HG02678 (cell line): ENCODE results near the gene MMRN2.

ENCODE experiments used
- ATAC-seq: cut with Tn5 transposase; IDR thresholded peaks from one replicate; pipeline ENCODE4 v1.9.1; 2021; ENCODE audit warnings: mild to moderate bottlenecking, moderate library complexity; ENCODE audit not compliant: unreplicated experiment

The MMRN2 gene

DNA sequence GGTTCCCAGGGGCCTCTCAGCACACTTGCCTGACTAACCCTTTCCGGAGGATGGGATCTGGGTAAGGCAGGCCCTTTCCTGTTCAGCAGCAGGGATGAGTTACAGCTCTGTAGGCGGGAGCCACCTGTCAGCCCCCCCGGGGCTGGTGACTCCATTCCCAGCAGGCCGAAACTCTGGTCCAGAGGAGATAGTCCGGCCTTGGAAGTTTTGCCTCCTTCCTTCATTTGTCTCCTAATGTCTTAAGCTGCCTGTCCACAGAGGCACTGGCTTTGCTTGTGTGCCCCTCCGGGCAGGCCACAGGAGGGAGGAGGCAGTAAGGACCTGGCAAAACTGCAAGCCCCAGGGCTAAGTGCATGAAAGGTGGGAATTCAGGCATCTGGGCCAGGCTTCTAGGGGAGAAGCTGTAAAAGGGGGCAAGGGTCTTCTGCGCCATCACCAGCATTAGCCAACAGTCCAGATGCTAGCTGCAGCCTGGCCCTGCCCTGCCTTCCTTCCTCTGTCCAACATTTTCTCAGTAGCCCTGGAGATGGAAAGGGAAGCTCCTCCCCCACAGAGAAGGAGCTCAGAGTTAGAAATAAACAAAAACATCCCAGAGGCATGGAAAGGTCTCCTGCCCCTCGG is 12.1 kb upstream of the MMRN2 start:
- ATAC-seq, result no peak

DNA sequence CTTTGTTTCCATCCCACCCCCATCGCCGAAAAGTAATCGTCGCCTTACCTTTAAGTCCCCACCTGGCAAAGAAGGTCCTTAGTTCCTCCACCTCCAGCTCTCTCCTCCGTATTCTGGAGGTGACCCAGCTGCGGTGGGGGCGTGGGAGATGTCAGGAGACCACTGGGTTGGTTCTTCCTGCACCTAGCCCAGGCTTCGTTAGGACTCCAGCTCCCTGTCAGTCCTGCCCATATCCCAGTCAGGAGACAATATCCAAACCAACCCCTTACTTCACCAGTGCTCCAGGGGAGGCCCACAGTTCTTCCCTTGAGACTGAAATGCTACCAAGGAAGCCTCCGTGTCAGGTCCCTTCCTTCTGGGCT is 11.6 kb upstream of the MMRN2 start:
- ATAC-seq, result no peak

DNA sequence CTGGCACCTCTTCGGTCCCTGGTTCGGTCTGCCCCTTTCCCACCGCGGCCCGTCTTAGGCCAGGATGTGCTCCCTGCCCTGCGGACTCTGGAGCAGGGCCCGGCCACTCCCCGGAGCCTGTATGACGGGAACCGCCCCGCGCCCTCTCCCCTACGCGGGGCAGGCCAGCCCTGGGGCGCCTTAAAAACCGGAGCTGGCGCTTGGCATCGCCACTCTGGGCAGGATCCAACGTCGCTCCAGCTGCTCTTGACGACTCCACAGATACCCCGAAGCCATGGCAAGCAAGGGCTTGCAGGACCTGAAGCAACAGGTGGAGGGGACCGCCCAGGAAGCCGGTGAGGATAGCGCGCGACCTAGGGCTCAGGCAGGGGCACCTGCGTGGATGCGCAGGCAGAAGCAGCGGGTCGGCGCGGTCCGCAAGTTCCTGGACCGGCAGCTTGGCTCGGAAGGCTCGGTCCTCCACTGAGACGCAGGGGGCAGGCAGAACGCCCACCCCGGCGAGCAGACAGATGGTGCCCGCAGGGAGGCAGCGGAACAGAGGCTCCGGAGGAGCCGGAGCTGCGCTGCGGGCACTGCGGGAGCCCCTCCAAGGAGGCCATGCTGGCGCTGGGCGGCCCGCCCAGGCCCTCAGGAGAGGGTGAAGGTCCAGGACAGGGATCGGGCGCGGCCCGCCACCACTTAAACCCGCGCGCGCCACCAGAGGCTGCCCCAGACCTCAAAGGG is 11.0 kb upstream of the MMRN2 start, which contains the start of gene ADIRF:
ADIRF (plus strand) TSS at position 212 of the 723 bp plus-strand sequence; CDS start at position 275, 63 bp downstream.
- ATAC-seq, result no peak

DNA sequence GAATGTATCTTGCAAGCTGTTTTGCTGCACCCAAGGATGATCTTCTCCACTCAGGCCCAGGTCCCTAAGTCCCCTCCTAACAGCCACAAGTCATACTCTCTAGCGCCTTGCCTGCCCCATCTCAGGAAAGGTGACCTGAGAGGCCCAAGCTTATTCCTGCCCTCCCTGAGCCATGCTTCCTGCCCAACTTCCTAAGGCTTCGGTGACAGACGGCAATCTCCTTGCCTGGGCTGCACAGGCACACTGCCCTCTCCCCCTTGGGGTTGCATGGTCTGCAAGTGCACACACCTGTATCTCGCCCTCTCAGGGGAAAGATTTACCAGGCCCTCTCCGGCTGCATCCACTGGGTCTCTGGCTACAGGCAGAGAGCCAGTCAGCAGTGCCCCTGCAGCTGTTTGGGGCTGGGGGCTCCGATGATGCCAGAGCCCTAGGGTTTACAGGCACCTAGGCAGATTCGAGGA is 10.1 kb upstream of the MMRN2 start:
- no peak for ATAC-seq

DNA sequence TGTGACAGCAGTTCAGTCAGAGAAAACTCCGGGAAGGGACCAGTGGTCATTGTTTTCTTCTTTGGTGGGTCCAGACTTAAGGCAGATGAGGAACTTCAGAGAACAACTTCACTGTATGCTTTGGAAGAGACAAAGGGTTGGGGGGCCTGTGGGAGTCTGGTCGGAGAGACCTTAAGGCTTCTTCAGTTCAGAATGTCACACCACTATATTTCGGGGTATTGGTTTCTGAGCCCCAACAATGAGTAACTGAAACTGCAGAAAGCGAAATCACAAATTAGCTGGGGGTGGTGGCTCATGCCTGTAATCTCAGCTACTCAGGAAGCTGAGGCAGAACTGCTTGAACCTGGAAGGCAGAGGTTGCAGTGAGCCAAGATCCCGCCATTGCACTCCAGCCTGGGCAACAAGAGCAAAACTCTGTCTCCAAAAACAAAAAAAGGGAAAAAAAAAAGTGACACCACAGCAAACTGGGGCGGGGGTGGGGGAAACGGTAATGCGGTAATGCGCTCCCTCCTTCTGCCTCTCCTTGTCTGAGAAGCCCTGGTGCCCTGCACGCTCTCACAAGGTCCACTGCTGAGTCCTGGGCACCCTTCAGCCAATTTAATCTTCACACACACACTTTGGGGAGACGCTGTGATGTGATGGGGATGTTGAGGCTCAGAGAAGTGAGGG is 8.7 kb upstream of the MMRN2 start:
- no peak for ATAC-seq

DNA sequence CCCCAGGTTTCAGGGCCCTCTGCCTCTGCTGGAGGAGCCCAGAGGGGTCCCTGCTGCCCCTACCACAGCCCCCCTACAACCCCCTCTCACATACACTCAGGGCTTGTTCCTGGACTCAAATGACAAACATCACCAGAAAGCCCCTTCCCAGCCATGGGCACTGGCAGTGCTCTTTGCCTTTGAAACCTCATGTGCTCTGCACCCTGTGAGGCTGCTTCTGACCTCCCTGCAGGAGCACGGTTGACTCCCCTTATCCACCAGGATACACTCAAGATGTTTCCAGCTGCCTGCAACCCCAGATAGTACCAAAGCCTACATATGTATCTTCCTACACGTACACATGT is 7.4 kb upstream of the MMRN2 start:
- no peak for ATAC-seq

DNA sequence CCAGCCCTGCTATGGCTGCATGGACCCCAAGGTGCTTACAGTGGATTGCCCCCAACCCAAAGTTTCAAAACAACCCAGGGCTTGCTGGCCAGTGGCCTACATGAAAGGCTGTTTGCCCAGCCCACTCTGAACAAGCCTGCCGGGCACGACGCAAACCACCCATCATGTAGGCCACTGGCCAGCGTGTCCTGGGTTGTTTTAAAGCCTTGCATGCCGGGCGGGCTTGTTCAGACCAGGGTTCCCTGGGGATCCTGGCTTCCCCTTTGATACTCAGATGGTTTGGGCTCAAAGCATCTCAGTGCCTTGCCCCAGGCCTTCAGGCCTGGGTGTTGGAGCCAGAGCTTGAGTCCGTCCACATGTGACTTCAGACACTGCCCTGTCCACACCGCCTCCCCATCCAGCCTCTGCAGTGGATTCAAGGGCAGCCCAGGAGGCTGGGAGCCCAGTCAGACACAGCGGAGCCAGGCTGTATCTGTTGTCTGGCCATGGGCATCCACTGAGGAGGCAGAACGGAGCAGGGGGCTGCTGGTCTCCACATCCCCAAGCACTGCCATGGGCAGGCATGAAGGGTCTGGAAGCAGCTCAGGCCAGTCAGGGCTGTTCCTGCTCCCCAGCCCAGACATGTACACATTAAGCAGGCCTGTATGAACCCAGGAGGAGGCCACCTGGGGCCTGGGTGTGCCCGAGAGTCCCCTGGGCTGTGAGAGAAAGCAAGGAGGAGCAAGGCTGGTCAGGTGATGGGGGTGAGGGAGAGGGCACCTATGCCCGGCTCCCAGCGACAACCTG is 6.8 kb upstream of the MMRN2 start:
- no peak for ATAC-seq

DNA sequence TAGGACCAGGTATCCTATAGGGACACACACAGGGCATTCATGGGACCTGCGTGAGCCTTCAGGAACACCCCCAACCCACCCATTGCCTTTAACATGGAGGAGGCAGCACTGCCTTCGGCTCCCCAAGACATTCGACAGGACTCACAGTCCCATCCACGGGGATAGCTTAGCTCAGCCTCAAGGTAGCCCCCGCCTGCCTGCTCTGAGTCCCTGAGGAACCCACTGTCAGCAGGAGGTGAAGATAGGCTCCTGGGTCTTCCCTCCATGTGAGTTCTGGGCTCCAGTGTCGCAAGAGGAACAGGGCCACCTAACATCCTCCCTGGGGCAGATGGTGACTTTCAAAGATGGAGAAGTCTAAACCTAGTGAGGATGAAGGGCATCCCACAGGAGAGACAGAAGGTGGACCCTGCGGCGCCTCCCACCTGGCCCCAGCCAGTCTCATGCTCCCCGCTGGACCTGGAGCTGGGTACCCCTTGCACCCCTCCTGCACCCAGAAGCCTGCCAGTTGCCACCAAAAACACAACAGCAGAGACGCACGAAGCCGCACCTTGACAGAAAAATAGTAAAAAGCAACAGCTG is 6.0 kb upstream of the MMRN2 start:
- ATAC-seq, result no peak

DNA sequence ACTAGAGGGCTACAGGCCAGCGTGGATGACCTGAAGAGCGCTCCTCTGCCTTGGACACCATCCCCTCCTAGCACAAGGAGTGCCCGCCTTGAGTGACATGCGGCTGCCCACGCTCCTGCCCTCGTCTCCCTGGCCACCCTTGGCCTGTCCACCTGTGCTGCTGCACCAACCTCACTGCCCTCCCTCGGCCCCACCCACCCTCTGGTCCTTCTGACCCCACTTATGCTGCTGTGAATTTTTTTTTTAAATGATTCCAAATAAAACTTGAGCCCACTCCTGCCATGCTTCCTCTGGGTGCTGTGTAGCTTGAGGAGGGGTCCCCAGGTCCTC is 5.5 kb upstream of the MMRN2 start:
- no peak for ATAC-seq

DNA sequence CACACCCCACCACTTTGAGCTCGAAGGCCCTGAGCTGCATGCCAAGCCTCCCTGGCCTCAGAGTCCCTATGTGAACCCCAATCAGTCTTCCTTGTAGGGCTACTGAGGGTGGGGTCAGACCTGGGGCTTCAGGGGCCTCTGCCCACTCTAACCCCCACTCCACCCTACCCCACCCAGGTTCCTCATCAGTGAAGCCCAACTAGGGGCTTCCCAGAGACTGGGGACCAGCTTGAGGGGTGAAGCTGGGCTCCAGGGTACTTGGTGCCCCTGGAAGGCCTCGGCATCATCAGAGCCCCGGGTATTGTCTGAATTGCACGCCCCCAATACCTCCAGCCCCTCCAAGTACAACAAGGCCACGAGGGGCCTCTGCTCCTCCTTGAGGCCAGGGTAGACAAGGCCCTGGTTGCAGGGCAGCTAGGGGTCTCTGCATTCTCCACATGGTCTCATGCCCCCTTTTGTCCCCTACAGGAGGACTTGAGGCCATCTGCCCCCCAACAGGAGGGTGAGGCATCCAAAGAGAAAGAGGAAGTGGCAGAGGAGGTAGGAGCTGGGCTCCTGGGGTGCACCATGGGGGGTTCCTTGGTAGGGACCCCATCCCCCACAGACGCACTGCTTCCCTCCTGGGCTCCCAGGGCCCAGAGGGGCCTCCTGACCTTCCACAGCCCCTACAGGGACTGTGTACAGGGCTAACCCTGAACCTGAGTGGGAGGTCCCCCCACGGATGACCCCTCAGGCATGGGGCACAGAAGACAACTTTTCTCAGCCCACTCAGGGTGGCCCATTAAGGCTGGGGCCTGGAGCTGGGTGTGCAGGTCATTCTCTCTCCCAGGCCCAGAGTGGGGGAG is 4.9 kb upstream of the MMRN2 start:
- ATAC-seq, result no peak

DNA sequence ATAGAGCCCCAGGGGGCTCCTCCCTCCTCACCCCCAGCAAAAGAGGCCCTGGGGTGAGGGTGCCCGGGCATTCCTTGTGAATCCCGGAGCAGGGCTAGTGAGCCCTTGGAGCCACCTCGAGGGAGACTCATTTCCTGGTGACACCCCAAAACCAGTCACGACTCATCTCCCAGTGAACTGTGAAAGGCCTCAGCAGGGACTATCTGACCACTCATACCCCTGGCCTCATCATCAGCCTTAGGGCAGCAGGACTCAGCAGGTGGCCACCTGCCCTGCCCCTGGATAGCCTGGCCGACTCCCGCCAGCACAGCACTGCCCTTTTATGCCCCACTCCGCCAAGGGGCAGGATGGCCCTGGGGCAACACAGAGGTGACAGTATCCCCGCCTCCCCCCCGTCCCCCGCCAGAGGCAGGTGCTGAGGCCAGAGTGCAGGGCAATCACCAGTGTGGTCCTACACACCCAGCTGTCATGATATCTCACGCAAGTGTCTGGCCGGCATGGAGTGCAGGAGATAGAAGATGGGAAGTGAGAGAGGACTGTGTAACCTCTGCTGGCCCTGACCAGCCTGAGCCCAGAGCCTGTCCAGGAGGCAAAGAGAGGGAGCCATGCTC is 4.2 kb upstream of the MMRN2 start:
- no peak for ATAC-seq

DNA sequence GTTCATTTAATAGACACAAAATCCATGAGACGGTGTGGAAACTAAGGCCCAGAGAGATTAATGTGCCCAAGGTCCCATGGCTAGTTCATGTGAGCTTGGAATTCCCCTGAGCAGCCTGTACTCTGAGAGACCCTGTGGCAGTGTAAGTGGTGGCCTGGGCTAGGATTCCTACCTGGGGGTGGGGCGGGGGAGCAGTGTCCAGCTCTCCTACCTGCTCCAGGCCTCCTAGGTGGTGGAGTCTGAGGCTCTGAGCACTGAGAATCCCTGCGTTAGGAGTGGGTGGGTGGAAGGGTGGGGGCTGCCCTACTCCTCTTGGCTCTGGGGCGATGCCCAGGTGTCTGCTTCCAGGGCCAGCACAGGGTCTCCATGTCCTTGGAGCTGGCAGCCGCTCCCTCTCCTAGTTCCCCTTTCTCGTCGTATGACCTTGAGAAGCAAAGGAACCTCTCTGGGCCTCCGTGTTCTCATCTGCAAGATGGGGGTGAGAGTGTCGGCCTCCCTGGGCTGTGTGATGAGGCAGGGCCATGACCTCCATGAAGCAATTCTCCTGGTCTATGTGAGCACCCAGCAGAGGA is 3.5 kb upstream of the MMRN2 start:
- no peak for ATAC-seq

DNA sequence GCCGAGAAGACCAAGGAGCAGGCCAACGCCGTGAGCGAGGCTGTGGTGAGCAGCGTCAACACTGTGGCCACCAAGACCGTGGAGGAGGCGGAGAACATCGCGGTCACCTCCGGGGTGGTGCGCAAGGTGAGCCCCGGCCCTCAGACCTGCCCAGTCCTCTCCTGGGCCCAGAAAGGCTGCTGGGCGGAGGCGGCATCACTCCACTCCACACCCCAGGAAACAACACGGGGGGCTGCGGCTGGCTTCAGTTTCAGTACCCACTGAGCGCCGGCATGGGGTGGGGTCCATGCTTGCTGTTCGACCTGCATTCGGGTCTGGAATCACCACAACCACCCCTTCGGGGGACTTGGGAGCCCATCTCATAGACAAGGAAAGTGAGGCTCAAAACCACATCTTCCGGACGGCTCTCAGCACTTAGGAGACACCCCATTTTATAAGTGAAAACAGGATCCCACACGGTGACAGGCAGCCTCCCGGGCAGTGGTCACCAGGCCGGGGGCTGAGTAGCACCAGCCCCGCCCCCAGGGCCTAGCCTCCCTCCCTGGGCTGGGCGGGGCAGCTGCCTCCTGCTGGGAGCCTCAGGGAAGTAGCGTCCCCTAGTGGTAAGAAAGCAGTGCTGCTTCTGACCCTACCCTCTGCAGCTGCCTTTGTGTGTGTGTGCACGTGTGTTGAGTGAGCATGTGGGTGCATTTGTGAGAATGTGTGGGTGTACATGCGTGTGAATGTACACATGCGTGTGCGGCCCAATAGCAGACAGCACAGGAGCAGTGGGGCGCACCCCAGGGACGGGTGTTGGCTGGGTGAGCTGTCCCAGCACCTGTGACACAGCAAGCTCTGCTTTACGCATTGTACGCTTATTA is 2.8 kb upstream of the MMRN2 start:
- ATAC-seq, result peak; percentile 63

DNA sequence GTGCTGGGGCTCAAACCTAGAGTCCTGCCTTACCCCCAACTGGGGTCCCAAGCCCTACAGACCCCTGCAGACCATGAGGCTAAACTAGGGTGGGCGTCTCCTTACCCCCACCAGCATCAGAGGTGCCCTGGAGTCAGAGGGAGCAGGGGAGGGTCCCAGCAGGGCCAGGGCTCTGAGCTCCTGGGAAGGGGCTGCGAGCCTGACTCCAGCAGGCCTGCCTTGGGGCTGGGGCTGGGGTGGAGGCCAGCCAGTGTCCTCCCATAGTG is 2.3 kb upstream of the MMRN2 start:
- no peak for ATAC-seq

DNA sequence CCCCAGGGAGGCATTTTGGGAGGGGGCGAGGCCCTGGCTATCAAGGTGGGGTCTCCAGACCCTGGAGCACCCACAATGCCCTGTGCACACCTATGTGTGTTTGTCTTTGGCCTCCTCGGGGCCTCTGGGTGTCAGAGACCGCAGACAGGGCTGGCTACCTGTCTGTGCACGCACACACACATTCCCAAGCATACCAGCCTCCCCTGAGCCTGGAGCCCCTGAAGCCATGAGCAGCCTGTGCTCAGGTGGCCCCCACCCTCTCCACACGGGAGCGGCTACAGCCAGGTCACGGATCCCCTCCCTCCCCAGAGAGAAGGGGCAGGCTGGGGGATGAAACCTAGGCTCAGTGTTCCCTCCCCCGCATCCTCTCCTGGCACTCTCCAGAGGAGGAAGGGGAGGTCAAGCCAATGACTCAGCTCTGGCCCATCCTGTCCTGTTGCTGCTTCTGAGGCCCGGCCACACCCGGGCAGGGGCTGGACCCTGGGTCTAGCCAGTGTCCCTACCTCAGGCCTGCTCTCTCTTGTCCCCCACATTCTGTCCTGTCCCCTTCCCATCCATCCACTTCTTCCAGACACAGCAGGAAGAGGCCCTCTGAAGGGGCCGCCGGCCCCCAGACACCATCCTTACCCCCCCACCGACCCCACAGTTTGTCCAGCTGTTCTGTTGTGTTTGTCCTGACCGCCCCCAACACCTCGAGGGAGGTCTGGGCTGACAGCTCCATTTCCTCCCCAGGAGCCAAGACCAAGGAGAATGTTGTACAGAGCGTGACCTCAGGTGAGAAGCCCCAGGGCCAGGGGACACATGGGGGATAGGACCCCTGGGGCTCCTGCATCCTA is 1.7 kb upstream of the MMRN2 start:
- no peak for ATAC-seq

DNA sequence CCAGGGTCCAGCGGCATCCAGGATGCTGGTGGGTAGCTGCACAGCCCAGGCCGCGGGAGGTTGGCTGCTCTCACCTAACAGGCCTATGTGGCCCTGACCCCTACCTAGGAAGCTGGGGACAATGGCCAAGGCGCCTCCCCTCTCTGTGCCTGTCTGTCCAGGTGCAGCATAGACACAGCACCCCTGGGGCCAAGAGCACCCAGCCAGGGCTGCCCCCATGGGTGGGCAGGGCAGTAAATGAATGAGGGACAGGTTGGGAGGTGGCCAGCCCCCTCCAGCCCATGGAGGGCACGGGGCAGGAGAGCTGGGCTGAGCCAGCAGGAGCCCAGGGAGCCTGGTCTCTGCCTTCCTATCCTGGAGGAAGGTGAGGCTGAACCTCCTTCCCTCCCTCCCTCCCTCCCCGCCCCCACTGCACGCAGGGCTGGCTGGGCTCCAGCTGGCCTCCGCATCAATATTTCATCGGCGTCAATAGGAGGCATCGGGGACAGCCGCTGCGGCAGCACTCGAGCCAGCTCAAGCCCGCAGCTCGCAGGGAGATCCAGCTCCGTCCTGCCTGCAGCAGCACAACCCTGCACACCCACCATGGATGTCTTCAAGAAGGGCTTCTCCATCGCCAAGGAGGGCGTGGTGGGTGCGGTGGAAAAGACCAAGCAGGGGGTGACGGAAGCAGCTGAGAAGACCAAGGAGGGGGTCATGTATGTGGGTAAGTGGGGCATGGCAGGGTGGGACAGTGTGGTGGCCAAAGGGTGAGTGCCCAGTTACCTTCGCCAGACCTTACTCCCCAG is 893 bp upstream of the MMRN2 start, which contains the start of gene SNCG:
SNCG (plus strand) TSS at position 484 of the 785 bp plus-strand sequence; CDS start at position 583, 99 bp downstream.
- no peak for ATAC-seq

DNA sequence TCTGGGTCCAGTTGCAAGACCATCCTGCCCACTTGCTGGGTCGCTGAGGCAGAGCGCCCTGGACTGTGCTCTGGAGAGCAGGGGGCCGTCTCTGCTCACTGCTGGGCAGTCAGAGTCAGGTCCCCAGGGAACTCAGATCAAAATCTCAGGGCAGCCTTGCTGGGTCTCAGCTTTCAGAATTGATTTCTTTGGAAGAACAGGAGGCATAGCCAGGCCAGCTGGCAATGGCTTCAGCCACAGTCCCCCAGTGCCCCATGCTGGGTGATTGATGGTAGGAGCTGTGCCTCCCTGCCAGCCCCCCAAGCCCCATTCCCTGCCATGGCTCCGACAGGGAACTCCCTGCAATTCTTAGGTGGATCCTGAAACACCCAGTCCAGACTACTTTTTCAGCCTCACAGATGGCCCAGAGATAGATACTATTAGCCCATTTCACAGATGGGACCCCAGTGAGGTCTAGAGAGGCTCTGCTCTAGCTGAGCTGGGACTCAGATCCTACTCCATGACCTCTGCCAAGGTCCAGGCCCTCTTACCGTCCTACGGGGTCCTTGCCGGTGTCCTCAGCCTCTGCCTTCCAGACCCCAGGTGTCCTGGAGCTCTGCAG is 467 bp downstream of the MMRN2 start:
- ATAC-seq, result no peak
